ENCODE results near the gene GRAMD2B. TPM values are rescaled to one million over a fixed set of nuclear protein-coding genes. Genes with fewer than 3 reads are reported as not detected.

The GRAMD2B gene
- polyA plus RNA-seq, 4 donors, result 13.7 to 39.1 (median 20.4) TPM

DNA sequence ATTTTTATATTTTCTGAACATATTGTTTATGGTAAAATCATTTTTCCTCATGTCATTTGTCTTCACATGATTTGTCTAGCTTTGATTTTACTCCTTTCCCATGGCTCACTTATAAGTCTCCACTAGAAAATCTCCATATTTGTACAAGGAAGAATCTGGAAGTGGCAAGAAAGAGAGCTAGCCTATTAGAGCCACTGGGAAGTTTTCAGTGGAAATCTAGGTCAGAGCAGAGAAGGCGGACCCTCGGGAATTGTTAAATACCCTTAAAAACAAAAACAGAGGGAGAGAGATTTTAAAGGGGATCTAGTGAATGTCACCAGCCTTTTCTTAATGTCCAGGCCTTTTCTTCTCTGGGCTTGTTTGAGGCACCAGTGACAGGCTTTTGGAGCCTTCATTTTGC, 56.6 kb downstream of the GRAMD2B start:
- DNase-seq (no peak), FAIRE-seq (no peak)
- Histone ChIP-seq H3K4me3 (ENCODE audit: low read depth in 1 of 3, low read length in 3 of 3) (no peak overlapping the region), H3K9me3 (ENCODE audit: control insufficient read depth in 2 of 2, insufficient read depth in 1 of 2, low read depth in 1 of 2, low read length in 1 of 2) (no peaks in the 10 kb centered on the region), H3K27me3 (ENCODE audit: control insufficient read depth in 3 of 3, insufficient read depth in 3 of 3, low read length in 3 of 3) (no peaks in the 10 kb centered on the region), H3K36me3 (ENCODE audit: control insufficient read depth in 3 of 3, insufficient read depth in 2 of 3, low read depth in 1 of 3, low read length in 3 of 3) (peaks cover 6 to 30% (median 23%) of the 10 kb centered on the region in 3 donors), H3K4me1 (ENCODE audit: control insufficient read depth in 3 of 3, insufficient read depth in 2 of 3, low read depth in 1 of 3, low read length in 2 of 3) (no peaks in the 10 kb centered on the region), H3K27ac (ENCODE audit: low read depth in 1 of 3, low read length in 2 of 3) (no peak overlapping the region)
- 35 to 94% (median 84%) methylated on average over 2 of the region's 2 CpGs for WGBS, 3 donors

- FAIRE-seq, result no peak
Observed at GRCh38 chr5:126480824-126481223, 57.6 kb downstream of the GRAMD2B start.

GRCh38 chr5:126481243-126481642, 58.0 kb downstream of the GRAMD2B start:
- Histone ChIP-seq H3K36me3 (ENCODE audit: control insufficient read depth in 3 of 3, insufficient read depth in 2 of 3, low read depth in 1 of 3, low read length in 3 of 3) (peaks cover 11 to 29% (median 27%) of the 10 kb centered on the region in 3 donors), H3K4me1 (ENCODE audit: control insufficient read depth in 3 of 3, insufficient read depth in 2 of 3, low read depth in 1 of 3, low read length in 2 of 3) (no peaks in the 10 kb centered on the region), H3K4me3 (ENCODE audit: low read depth in 1 of 3, low read length in 3 of 3) (no peak overlapping the region), H3K9me3 (ENCODE audit: control insufficient read depth in 2 of 2, insufficient read depth in 1 of 2, low read depth in 1 of 2, low read length in 1 of 2) (no peaks in the 10 kb centered on the region), H3K27ac (ENCODE audit: low read depth in 1 of 3, low read length in 2 of 3) (no peak overlapping the region), H3K27me3 (ENCODE audit: control insufficient read depth in 3 of 3, insufficient read depth in 3 of 3, low read length in 3 of 3) (no peaks in the 10 kb centered on the region)
- 86 to 95% (median 91%) methylated on average over 2 of the region's 2 CpGs for WGBS, 3 donors
- FAIRE-seq (no peak), DNase-seq (no peak)

More at GRCh38 chr5:126480824-126481223, 57.6 kb downstream of the GRAMD2B start:
- no peak for DNase-seq
- no peaks in the 10 kb centered on the region for H3K27me3 ChIP-seq (ENCODE audit: control insufficient read depth in 3 of 3, insufficient read depth in 3 of 3, low read length in 3 of 3)
- H3K4me1 ChIP-seq (ENCODE audit: control insufficient read depth in 3 of 3, insufficient read depth in 2 of 3, low read depth in 1 of 3, low read length in 2 of 3), result no peaks in the 10 kb centered on the region
- H3K9me3 ChIP-seq (ENCODE audit: control insufficient read depth in 2 of 2, insufficient read depth in 1 of 2, low read depth in 1 of 2, low read length in 1 of 2), result no peaks in the 10 kb centered on the region
- H3K27ac ChIP-seq (ENCODE audit: low read depth in 1 of 3, low read length in 2 of 3), result no peak overlapping the region
- peaks cover 10 to 31% (median 25%) of the 10 kb centered on the region in 3 donors for H3K36me3 ChIP-seq (ENCODE audit: control insufficient read depth in 3 of 3, insufficient read depth in 2 of 3, low read depth in 1 of 3, low read length in 3 of 3)
- no peak overlapping the region for H3K4me3 ChIP-seq (ENCODE audit: low read depth in 1 of 3, low read length in 3 of 3)

DNA sequence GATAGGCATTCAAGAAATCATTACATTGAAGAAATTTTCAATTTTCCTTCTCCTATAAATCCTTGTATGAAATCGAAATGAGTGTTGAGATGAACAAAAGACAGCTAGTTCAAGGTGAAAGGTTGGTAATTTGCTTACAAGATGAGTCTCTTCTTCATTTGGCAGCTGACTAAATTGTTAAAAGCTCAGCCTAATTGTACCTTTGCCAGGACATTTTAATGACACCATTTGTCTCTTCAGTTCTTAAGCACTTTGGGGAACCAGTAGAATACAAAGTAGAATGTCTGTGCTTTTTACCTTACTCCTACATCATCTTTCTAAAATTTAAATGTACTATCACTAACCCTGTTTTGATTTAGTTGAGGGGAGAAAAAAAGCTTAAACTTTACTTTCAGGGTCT, 59.4 kb downstream of the GRAMD2B start:
- H3K36me3 ChIP-seq (ENCODE audit: control insufficient read depth in 3 of 3, insufficient read depth in 2 of 3, low read depth in 1 of 3, low read length in 3 of 3), result peaks cover 11 to 30% (median 25%) of the 10 kb centered on the region in 3 donors
- no peaks in the 10 kb centered on the region for H3K9me3 ChIP-seq (ENCODE audit: control insufficient read depth in 2 of 2, insufficient read depth in 1 of 2, low read depth in 1 of 2, low read length in 1 of 2)
- WGBS, 3 donors, result 81 to 94% (median 85%) methylated on average over 1 of the region's 1 CpG
- DNase-seq, result no peak
- H3K4me3 ChIP-seq (ENCODE audit: low read depth in 1 of 3, low read length in 3 of 3), result no peak overlapping the region
- FAIRE-seq, result no peak
- no peak overlapping the region for H3K27ac ChIP-seq (ENCODE audit: low read depth in 1 of 3, low read length in 2 of 3)
- no peaks in the 10 kb centered on the region for H3K4me1 ChIP-seq (ENCODE audit: control insufficient read depth in 3 of 3, insufficient read depth in 2 of 3, low read depth in 1 of 3, low read length in 2 of 3)
- no peaks in the 10 kb centered on the region for H3K27me3 ChIP-seq (ENCODE audit: control insufficient read depth in 3 of 3, insufficient read depth in 3 of 3, low read length in 3 of 3)

DNA sequence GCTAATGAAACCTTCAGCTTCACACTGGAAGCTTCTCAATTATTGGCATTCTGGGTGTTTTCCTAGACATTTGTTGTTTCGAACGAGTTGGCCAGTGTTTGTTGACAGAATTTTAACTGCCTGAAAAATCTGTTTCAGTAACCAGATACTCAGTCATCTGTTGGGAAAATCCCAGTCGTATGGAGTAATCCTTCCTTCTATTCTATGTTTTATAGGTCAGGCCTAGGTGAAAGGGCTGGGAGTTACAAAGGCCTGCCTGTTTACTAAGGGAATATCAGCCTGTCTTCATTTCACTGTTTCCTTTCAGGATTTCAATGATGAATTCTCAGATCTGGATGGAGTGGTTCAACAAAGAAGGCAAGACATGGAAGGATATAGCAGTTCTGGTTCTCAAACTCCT, 59.9 kb downstream of the GRAMD2B start:
- Histone ChIP-seq H3K27ac (ENCODE audit: low read depth in 1 of 3, low read length in 2 of 3) (no peak overlapping the region), H3K4me1 (ENCODE audit: control insufficient read depth in 3 of 3, insufficient read depth in 2 of 3, low read depth in 1 of 3, low read length in 2 of 3) (no peaks in the 10 kb centered on the region), H3K27me3 (ENCODE audit: control insufficient read depth in 3 of 3, insufficient read depth in 3 of 3, low read length in 3 of 3) (no peaks in the 10 kb centered on the region), H3K4me3 (ENCODE audit: low read depth in 1 of 3, low read length in 3 of 3) (no peak overlapping the region), H3K9me3 (ENCODE audit: control insufficient read depth in 2 of 2, insufficient read depth in 1 of 2, low read depth in 1 of 2, low read length in 1 of 2) (no peaks in the 10 kb centered on the region), H3K36me3 (ENCODE audit: control insufficient read depth in 3 of 3, insufficient read depth in 2 of 3, low read depth in 1 of 3, low read length in 3 of 3) (peaks cover 11 to 27% (median 26%) of the 10 kb centered on the region in 3 donors)
- WGBS, 3 donors, result 60 to 78% (median 72%) methylated on average over 3 of the region's 3 CpGs
- FAIRE-seq, result no peak
- DNase-seq, result no peak

DNA sequence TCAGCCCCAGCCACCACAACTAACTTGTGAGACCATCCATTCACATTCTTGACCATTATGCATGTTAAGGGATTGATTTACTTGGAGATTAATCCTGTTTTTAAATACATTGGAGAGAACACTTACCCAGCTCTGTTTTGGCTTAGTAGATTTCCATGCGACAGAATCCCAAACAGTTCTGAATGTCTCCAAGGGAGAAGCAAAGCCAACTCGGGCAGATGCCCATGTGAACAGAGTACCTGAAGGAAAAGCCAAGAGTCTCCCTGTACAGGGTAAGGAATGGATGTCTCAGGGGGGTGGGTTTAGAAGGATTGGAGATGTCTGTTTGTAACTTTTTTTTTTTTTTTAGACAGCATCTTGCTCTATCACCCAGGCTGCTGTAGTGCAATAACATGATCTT, 61.0 kb downstream of the GRAMD2B start:
- WGBS, 3 donors, result 93 to 98% (median 94%) methylated on average over 2 of the region's 2 CpGs
- Histone ChIP-seq H3K27ac (ENCODE audit: low read depth in 1 of 3, low read length in 2 of 3) (no peak overlapping the region), H3K4me1 (ENCODE audit: control insufficient read depth in 3 of 3, insufficient read depth in 2 of 3, low read depth in 1 of 3, low read length in 2 of 3) (no peaks in the 10 kb centered on the region), H3K27me3 (ENCODE audit: control insufficient read depth in 3 of 3, insufficient read depth in 3 of 3, low read length in 3 of 3) (no peaks in the 10 kb centered on the region), H3K9me3 (ENCODE audit: control insufficient read depth in 2 of 2, insufficient read depth in 1 of 2, low read depth in 1 of 2, low read length in 1 of 2) (no peaks in the 10 kb centered on the region), H3K4me3 (ENCODE audit: low read depth in 1 of 3, low read length in 3 of 3) (no peak overlapping the region), H3K36me3 (ENCODE audit: control insufficient read depth in 3 of 3, insufficient read depth in 2 of 3, low read depth in 1 of 3, low read length in 3 of 3) (peaks cover 17 to 33% (median 27%) of the 10 kb centered on the region in 3 donors)
- FAIRE-seq (no peak), DNase-seq (no peak)

- WGBS, 3 donors, result 87 to 96% (median 94%) methylated on average over 3 of the region's 3 CpGs
- Histone ChIP-seq H3K27ac (ENCODE audit: low read depth in 1 of 3, low read length in 2 of 3) (no peak overlapping the region), H3K27me3 (ENCODE audit: control insufficient read depth in 3 of 3, insufficient read depth in 3 of 3, low read length in 3 of 3) (no peaks in the 10 kb centered on the region), H3K9me3 (ENCODE audit: control insufficient read depth in 2 of 2, insufficient read depth in 1 of 2, low read depth in 1 of 2, low read length in 1 of 2) (no peaks in the 10 kb centered on the region), H3K36me3 (ENCODE audit: control insufficient read depth in 3 of 3, insufficient read depth in 2 of 3, low read depth in 1 of 3, low read length in 3 of 3) (peaks cover 16 to 29% (median 29%) of the 10 kb centered on the region in 3 donors), H3K4me3 (ENCODE audit: low read depth in 1 of 3, low read length in 3 of 3) (no peak overlapping the region), H3K4me1 (ENCODE audit: control insufficient read depth in 3 of 3, insufficient read depth in 2 of 3, low read depth in 1 of 3, low read length in 2 of 3) (no peaks in the 10 kb centered on the region)
- FAIRE-seq, result no peak
- no peak for DNase-seq
Observed at GRCh38 chr5:126486332-126486731, 63.1 kb downstream of the GRAMD2B start.

- peaks cover 16 to 34% (median 30%) of the 10 kb centered on the region in 3 donors for H3K36me3 ChIP-seq (ENCODE audit: control insufficient read depth in 3 of 3, insufficient read depth in 2 of 3, low read depth in 1 of 3, low read length in 3 of 3)
- H3K4me3 ChIP-seq (ENCODE audit: low read depth in 1 of 3, low read length in 3 of 3), result no peak overlapping the region
- DNase-seq (no peak), FAIRE-seq (no peak)
- H3K4me1 ChIP-seq (ENCODE audit: control insufficient read depth in 3 of 3, insufficient read depth in 2 of 3, low read depth in 1 of 3, low read length in 2 of 3), result no peaks in the 10 kb centered on the region
- H3K9me3 ChIP-seq (ENCODE audit: control insufficient read depth in 2 of 2, insufficient read depth in 1 of 2, low read depth in 1 of 2, low read length in 1 of 2), result no peaks in the 10 kb centered on the region
- no peak overlapping the region for H3K27ac ChIP-seq (ENCODE audit: low read depth in 1 of 3, low read length in 2 of 3)
- H3K27me3 ChIP-seq (ENCODE audit: control insufficient read depth in 3 of 3, insufficient read depth in 3 of 3, low read length in 3 of 3), result no peaks in the 10 kb centered on the region
Observed at GRCh38 chr5:126487596-126487995, 64.4 kb downstream of the GRAMD2B start.

DNA sequence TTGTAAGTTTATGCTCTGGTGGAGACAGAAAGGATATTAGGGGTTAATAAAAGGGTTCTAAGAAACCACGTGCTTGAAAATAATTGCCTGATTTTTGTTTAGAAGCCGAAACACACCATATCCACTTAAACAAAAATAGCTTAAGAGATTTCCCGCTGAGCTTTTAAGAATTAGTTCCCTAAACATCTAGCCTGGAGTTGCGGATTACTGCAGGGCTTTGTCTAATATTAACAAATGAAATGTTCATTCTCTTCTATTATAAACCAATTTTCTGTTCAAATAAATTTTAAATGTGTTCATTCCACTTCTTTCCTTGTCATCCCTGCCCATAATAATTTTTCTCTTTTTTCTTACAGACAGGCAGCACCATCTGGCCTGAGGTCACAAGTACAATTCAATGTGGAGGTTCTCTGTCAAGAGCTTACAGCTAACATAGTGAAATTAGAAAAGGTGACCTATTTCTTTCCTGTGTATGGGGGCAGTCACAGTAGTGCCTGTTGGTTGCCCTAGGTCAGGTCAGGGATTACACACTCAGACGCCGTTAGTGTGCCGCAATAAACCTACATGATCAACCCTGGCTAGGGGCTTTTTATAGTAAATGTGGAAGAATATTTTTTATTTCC, 65.3 kb downstream of the GRAMD2B start:
- FAIRE-seq, result no peak
- DNase-seq, result no peak
- WGBS, 3 donors, result 68 to 90% (median 82%) methylated on average over 7 of the region's 7 CpGs
- Histone ChIP-seq H3K36me3 (ENCODE audit: control insufficient read depth in 3 of 3, insufficient read depth in 2 of 3, low read depth in 1 of 3, low read length in 3 of 3) (peaks cover 16 to 39% (median 30%) of the 10 kb centered on the region in 3 donors), H3K27me3 (ENCODE audit: control insufficient read depth in 3 of 3, insufficient read depth in 3 of 3, low read length in 3 of 3) (no peaks in the 10 kb centered on the region), H3K4me3 (ENCODE audit: low read depth in 1 of 3, low read length in 3 of 3) (no peak overlapping the region), H3K27ac (ENCODE audit: low read depth in 1 of 3, low read length in 2 of 3) (peak overlapping the region in 1 of 3 donors; percentile 55), H3K9me3 (ENCODE audit: control insufficient read depth in 2 of 2, insufficient read depth in 1 of 2, low read depth in 1 of 2, low read length in 1 of 2) (no peaks in the 10 kb centered on the region), H3K4me1 (ENCODE audit: control insufficient read depth in 3 of 3, insufficient read depth in 2 of 3, low read depth in 1 of 3, low read length in 2 of 3) (no peaks in the 10 kb centered on the region)

All from small intestine (tissue), 7 donors.